SK-MEL-5 (cell line): Measurements from ENCODE around the gene TOR4A. TPM values are rescaled to one million over a fixed set of nuclear protein-coding genes. Genes with fewer than 3 reads are reported as not detected.
"Not testable (repeated sequence)": the region's sequence is repeated elsewhere in the genome, so short reads cannot be mapped to it uniquely, and the experiment has no call there.

Experiments
- DNase-seq: peaks from one replicate; pipeline ENCODE4 v3.0.0-alpha.2; 2016; ENCODE audit warnings: low read depth, low spot score
- in situ Hi-C: cut with HindIII; loops from 2 replicates; pipeline ENCODE4 v1.10.0; 2016; ENCODE audit warnings: low sequenced_read_pairs, high pct_unique_total_duplicates, low pct_unique_long_range_greater_than_20kb
- total RNA-seq: library from RNA; depleted of rRNA; stranded (reverse); fragments of >200 nt; shearing (Covaris generic); gene quantifications from 2 replicates; pipeline ENCODE4 v1.2.3, GENCODE V29; 2014

Gene TOR4A
- total RNA-seq, 1 experiment from 2014 or later = 0.03 TPM

GRCh38 chr9:137318602-137319001 lies 41.1 kb downstream of the TOR4A start:
- in situ Hi-C loops = no loop called here
- no peak for DNase-seq

GRCh38 chr9:137319011-137319738 lies 41.6 kb downstream of the TOR4A start:
- in situ Hi-C loops = no loop called here
- peak; percentile 66 for DNase-seq

DNA sequence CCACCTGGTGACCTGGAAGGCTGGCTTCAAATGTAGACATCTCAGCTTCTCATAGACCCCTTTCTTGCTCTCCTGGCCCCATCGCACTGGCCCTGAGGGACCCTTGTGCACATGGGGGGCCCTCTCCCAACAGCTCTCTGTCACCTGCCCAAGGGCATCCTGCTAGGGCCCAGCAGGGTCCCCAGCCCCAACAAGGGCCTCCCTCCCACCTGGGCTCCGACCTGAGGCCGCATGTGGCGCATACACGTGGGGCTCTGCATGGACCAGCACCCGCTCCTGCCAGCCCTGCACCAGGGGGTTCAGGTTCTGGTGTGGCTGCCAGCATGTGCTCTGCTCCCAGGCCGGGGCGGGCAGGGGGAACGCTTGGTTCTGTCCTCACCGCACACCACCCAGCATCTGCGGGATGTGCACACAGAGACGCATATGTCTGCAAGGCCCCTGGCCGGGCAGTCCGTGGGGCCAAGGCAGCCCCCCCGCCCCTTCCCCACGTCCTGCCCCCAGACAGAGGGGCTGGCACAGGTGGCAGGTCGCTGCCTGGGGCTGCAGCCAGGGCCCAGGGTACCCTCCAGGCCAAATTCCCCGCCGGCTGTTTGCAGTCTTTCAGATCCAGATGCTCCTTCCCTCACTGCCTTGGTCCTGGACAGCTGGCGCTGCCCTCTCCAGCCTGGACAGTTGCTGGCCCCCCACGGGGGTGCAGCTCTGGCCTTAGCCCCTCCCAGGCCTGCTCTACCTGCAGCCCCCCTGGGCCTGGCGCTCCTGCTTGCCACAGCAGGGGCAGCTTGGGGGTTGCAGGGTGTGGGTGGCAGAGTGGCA lies 42.4 kb downstream of the TOR4A start:
- in situ Hi-C loops = no loop called here
- DNase-seq = no peak

DNA sequence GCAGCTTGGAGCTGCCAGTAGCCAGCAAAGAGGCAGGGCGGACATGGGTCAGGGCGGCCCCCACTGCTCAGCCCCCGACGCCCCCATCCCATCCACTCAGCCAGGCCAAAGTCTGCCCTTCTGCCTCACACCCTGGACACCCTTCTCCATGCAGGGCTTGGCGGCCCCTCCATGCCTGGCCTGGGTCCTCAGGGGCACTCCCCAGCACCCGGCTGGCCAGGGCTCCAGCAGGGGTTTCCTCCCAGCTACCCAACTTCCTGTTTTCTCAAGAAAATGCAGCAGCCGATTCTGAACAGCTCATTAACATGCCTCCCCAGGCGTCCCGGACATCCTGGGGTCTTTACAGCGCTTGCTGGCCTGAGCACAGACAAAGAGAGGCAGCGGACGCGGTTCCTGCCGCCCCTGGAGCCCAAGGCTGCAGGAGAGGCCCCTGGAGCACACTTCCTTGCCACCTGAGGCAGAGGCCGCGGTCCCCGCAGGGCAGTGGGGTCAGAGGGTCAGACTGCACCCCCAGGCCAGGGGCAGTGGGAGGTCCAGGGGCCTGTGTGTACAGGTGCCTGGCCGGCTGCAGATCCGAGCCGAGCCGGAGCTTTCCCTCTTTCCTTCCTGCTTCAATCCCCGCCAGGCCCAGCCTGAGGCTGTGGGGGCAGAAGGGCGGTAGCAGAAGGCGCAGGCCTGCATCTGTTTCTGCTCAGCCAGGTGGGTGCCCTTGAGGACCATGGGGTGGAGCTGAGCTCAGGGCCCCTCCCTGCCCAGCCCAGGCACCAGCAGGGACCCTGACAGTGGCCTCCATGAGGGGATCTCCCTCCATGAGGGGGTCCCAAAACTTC lies 43.2 kb downstream of the TOR4A start:
- in situ Hi-C loops = no loop called here
- no peak for DNase-seq

GRCh38 chr9:137321726-137322361 lies 44.3 kb downstream of the TOR4A start:
- DNase-seq = no peak
- in situ Hi-C loops = no loop called here

DNA sequence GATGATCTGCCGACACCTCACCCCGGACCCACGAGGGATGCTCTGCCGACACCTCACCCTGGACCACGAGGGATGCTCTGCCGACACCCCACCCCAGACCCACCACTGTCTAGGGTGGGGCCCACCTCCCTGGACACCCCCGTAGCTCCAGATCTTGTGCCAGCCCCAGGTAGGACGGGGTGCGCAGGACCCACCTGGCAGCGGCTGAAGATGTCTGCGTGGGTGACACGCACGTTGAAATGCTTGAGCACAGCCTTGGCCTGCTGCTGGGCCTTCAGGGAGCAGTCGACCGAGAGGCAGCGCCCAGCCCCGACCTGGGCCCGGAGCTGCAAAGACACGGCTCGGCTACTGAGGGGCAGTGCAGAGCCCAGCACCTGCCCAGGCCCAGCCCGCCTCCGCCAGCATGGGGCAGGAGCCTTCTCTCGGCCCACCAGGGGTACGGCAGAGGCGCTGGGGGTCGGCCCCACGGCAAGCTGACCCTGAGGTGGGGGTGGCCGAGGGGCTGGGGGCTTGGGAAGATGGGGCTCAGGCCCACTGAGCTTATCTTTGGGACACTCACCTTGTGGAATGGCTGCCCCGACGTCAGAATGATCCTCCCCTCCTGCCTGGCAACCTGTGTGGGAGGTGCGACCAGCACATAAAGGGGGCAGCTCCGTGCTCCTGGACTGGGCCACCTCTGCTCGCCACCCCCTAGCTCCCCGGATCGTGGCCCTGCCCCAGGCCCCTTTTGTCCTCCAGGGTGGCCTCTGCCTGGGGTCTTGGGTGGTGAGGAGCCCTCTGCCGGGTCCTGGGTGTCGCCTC lies 46.2 kb downstream of the TOR4A start:
- in situ Hi-C loops = no loop called here
- no peak for DNase-seq

- in situ Hi-C loops = no loop called here
- no peak for DNase-seq
Observed at GRCh38 chr9:137325124-137325523, 47.6 kb downstream of the TOR4A start.

DNA sequence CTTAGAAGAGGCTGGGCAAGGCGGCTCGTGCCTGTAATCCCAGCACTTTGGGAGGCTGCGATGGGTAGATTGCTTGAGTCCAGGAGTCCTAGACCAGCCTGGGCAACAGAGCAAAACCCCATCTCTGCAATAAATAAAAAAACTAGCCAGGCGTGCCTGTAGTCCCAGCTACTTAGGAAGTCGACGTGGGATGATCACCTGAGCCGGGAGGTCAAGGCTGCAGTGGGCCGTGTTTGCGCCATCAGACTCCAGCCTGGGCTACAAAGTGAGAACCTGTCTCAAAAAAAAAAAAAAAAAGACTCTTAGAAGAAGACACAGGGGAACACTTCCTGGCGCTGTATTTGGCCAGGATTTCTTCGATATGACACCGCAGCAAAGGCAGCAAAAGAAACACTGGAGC lies 48.3 kb downstream of the TOR4A start:
- DNase-seq = no peak
- in situ Hi-C loops = no loop called here

GRCh38 chr9:137326445-137327065 lies 49.0 kb downstream of the TOR4A start:
- DNase-seq = no peak
- in situ Hi-C loops = no loop called here

- in situ Hi-C loops, DNase-seq: not testable (repeated sequence)
Observed at GRCh38 chr9:137327641-137328550, 50.4 kb downstream of the TOR4A start.

DNA sequence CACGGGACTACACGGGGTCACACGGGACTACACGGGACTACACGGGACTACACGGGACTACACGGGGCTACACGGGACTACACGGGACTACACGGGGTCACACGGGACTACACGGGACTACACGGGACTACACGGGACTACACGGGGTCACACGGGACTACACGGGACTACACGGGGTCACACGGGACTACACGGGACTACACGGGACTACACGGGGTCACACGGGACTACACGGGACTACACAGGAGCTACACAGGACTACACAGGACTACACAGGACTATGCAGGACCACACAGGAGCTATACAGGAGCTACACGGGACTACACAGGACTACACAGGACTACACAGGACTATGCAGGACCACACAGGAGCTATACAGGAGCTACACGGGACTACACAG lies 52.1 kb downstream of the TOR4A start:
- in situ Hi-C loops, DNase-seq: not testable (repeated sequence)

GRCh38 chr9:137330689-137331088 lies 53.2 kb downstream of the TOR4A start:
- in situ Hi-C loops = no loop called here
- no peak for DNase-seq

GRCh38 chr9:137331929-137332328 lies 54.4 kb downstream of the TOR4A start:
- no peak for DNase-seq
- in situ Hi-C loops = no loop called here
